Neuronal stem cell (in vitro differentiated cells): ENCODE measurements around the gene KLHL6.

ENCODE experiments used
- DNase-seq: peaks from one replicate; pipeline ENCODE4 v3.0.0-alpha.2; 2013; ENCODE audit warnings: low spot score
- H2AFZ ChIP-seq: one replicate; pipeline ENCODE4 v1.6.1; 2013; ENCODE audit warnings: mild to moderate bottlenecking, low read length, inconsistent platforms
- H2AK5ac ChIP-seq: 2 replicates; pipeline ENCODE4 v1.6.1; 2013; ENCODE audit warnings: low read depth, mild to moderate bottlenecking, inconsistent platforms, low read length, moderate library complexity, mixed read lengths
- H2BK120ac ChIP-seq: 2 replicates; pipeline ENCODE4 v1.6.1; 2013; ENCODE audit warnings: low read depth, mild to moderate bottlenecking, inconsistent platforms, low read length, moderate library complexity, mixed read lengths
- H2BK12ac ChIP-seq: one replicate; pipeline ENCODE4 v1.6.1; 2013; ENCODE audit warnings: low read length, inconsistent platforms
- H2BK15ac ChIP-seq: 2 replicates; pipeline ENCODE4 v1.6.1; 2013; ENCODE audit warnings: mild to moderate bottlenecking, low read length, inconsistent platforms, mixed read lengths
- H2BK5ac ChIP-seq: one replicate; pipeline ENCODE4 v1.6.1; 2013; ENCODE audit warnings: inconsistent platforms, mild to moderate bottlenecking, low read length, moderate library complexity
- H3K14ac ChIP-seq: one replicate; pipeline ENCODE4 v1.6.1; 2013; ENCODE audit warnings: low read length, inconsistent platforms
- H3K18ac ChIP-seq: 2 replicates; pipeline ENCODE4 v1.6.1; 2013; ENCODE audit warnings: low read length, inconsistent platforms
- H3K23ac ChIP-seq: 2 replicates; pipeline ENCODE4 v1.6.1; 2013; ENCODE audit warnings: low read depth, mild to moderate bottlenecking, mixed read lengths, low read length, inconsistent platforms; ENCODE audit not compliant: poor library complexity
- H3K27ac ChIP-seq: replicated peaks from 3 replicates; pipeline ENCODE4 v1.5.1; 2013; ENCODE audit warnings: low read length, inconsistent platforms
- H3K27me3 ChIP-seq, 3 experiments: 2 replicates each; pipeline ENCODE4 v1.6.1; 2013; ENCODE audit warnings: low read length in 3 of 3, mild to moderate bottlenecking in 2 of 3, inconsistent platforms in 1 of 3, low read depth in 1 of 3, mixed read lengths in 1 of 3, moderate library complexity in 1 of 3; ENCODE audit not compliant: control insufficient read depth in 3 of 3, insufficient read depth in 3 of 3
- H3K36me3 ChIP-seq, 2 donors: replicated peaks in 1 of 2; 2 replicates each; pipeline ENCODE4 v1.6.1; 2013; ENCODE audit warnings: low read length in 2 of 2; ENCODE audit not compliant: control insufficient read depth in 2 of 2, insufficient read depth in 2 of 2
- H3K4ac ChIP-seq: 2 replicates; pipeline ENCODE4 v1.6.1; 2013; ENCODE audit warnings: inconsistent platforms, mild to moderate bottlenecking, low read length, moderate library complexity
- H3K4me1 ChIP-seq, 2 donors: 1 replicate in 1 of 2; 2 replicates in 1 of 2; pipeline ENCODE4 v1.6.1; 2013; ENCODE audit warnings: low read length in 2 of 2, low read depth in 1 of 2; ENCODE audit not compliant: control insufficient read depth in 2 of 2, insufficient read depth in 1 of 2
- H3K4me2 ChIP-seq: one replicate; pipeline ENCODE4 v1.6.1; 2013; ENCODE audit warnings: mild to moderate bottlenecking, low read length, inconsistent platforms; ENCODE audit not compliant: insufficient read depth, poor library complexity, severe bottlenecking
- H3K4me3 ChIP-seq, 2 donors: 2 replicates each; pipeline ENCODE4 v1.5.1; 2013; ENCODE audit warnings: low read length in 2 of 2, mild to moderate bottlenecking in 2 of 2, inconsistent platforms in 1 of 2, moderate library complexity in 1 of 2
- H3K79me1 ChIP-seq: one replicate; pipeline ENCODE4 v1.6.1; 2013; ENCODE audit warnings: low read depth, mild to moderate bottlenecking, inconsistent platforms, low read length, moderate library complexity
- H3K9ac ChIP-seq: one replicate; pipeline ENCODE4 v1.6.1; 2013; ENCODE audit warnings: mild to moderate bottlenecking, low read depth, low read length, inconsistent platforms; ENCODE audit not compliant: poor library complexity
- H3K9me3 ChIP-seq, 2 donors: replicated peaks in 1 of 2; 2 replicates each; pipeline versions ENCODE3 to v1.6.1; 2013; ENCODE audit warnings: low read length in 2 of 2, mild to moderate bottlenecking in 2 of 2, inconsistent platforms in 1 of 2, low read depth in 1 of 2, mixed read lengths in 1 of 2, moderate library complexity in 1 of 2; ENCODE audit not compliant: control insufficient read depth in 2 of 2, insufficient read depth in 1 of 2
- H4K8ac ChIP-seq: one replicate; pipeline ENCODE4 v1.6.1; 2013; ENCODE audit warnings: low read depth, mild to moderate bottlenecking, inconsistent platforms, low read length, moderate library complexity
- H4K91ac ChIP-seq: one replicate; pipeline ENCODE4 v1.6.1; 2013; ENCODE audit warnings: low read length, low read depth, mild to moderate bottlenecking, inconsistent platforms; ENCODE audit not compliant: poor library complexity
- WGBS, 2 donors: extraction: QIAGEN DNeasy Blood & Tissue Kit; methylation state at CpG; one replicate each; pipeline ENCODE4 v1.1.7; 2013; ENCODE audit warnings: missing lambda C conversion rate in 2 of 2, mixed read lengths in 1 of 2; ENCODE audit not compliant: insufficient read length in 2 of 2, insufficient replicate concordance in 1 of 2; ENCODE audit errors: extremely low coverage in 2 of 2; 5-methylcytosine and 5-hydroxymethylcytosine counted together

KLHL6 gene

GRCh38 chr3:183500319-183500718, 55.2 kb downstream of the KLHL6 start:
- Histone ChIP-seq H3K4me1 (no peaks in the 10 kb centered on the region), H2BK15ac (no peak overlapping the region), H3K9ac (no peak overlapping the region), H3K79me1 (no peaks in the 10 kb centered on the region), H3K27ac (no peak overlapping the region), H3K36me3 (no peaks in the 10 kb centered on the region), H2BK120ac (no peak overlapping the region), H3K14ac (no peak overlapping the region), H4K91ac (no peak overlapping the region), H2AK5ac (no peak overlapping the region), H3K4me2 (no peak overlapping the region), H3K23ac (no peak overlapping the region), H3K27me3 (peaks cover 0 to 2% (median 0%) of the 10 kb centered on the region in 3 experiments), H2BK5ac (no peak overlapping the region), H3K9me3 (no peaks in the 10 kb centered on the region), H3K4ac (no peak overlapping the region), H3K4me3 (no peak overlapping the region), H3K18ac (no peak overlapping the region), H2BK12ac (no peak overlapping the region), H2AFZ (no peak overlapping the region), H4K8ac (no peak overlapping the region)
- WGBS, 2 donors: no CpG with 5 or more reads among the region's 4 CpGs
- no peak for DNase-seq

GRCh38 chr3:183498634-183499033, 56.9 kb downstream of the KLHL6 start:
- Histone ChIP-seq H3K4me3 (no peak overlapping the region), H3K23ac (no peak overlapping the region), H2AFZ (no peak overlapping the region), H3K9me3 (no peaks in the 10 kb centered on the region), H3K18ac (no peak overlapping the region), H4K8ac (no peak overlapping the region), H2BK120ac (no peak overlapping the region), H3K4me1 (no peaks in the 10 kb centered on the region), H3K9ac (no peak overlapping the region), H3K36me3 (no peaks in the 10 kb centered on the region), H3K14ac (no peak overlapping the region), H2BK5ac (no peak overlapping the region), H3K4ac (no peak overlapping the region), H3K79me1 (no peaks in the 10 kb centered on the region), H2BK12ac (no peak overlapping the region), H2BK15ac (no peak overlapping the region), H4K91ac (no peak overlapping the region), H2AK5ac (no peak overlapping the region), H3K27me3 (peaks cover 0 to 9% (median 0%) of the 10 kb centered on the region in 3 experiments), H3K27ac (no peak overlapping the region), H3K4me2 (no peak overlapping the region)
- DNase-seq: no peak
- WGBS, 2 donors: no CpG with 5 or more reads among the region's 6 CpGs

- H3K4me1 ChIP-seq: no peaks in the 10 kb centered on the region
- no peak overlapping the region for H2BK5ac ChIP-seq
- H4K8ac ChIP-seq: no peak overlapping the region
- H2AFZ ChIP-seq: no peak overlapping the region
- no peak overlapping the region for H3K27ac ChIP-seq
- no peaks in the 10 kb centered on the region for H3K36me3 ChIP-seq
- DNase-seq: no peak
- no peak overlapping the region for H4K91ac ChIP-seq
- H3K4me3 ChIP-seq: no peak overlapping the region
- no peak overlapping the region for H3K9ac ChIP-seq
- H2BK15ac ChIP-seq: no peak overlapping the region
- WGBS, 2 donors: no CpG with 5 or more reads among the region's 3 CpGs
- H3K18ac ChIP-seq: no peak overlapping the region
- no peak overlapping the region for H2BK120ac ChIP-seq
- H2AK5ac ChIP-seq: no peak overlapping the region
- no peak overlapping the region for H3K14ac ChIP-seq
- H2BK12ac ChIP-seq: no peak overlapping the region
- no peak overlapping the region for H3K4ac ChIP-seq
- H3K9me3 ChIP-seq: no peaks in the 10 kb centered on the region
- H3K4me2 ChIP-seq: no peak overlapping the region
- no peak overlapping the region for H3K23ac ChIP-seq
- H3K27me3 ChIP-seq: peaks cover 0 to 9% (median 0%) of the 10 kb centered on the region in 3 experiments
- no peaks in the 10 kb centered on the region for H3K79me1 ChIP-seq
Measured at GRCh38 chr3:183497313-183497712, 58.2 kb downstream of the KLHL6 start.

- Histone ChIP-seq H3K4me1 (no peaks in the 10 kb centered on the region), H3K18ac (no peak overlapping the region), H2BK12ac (no peak overlapping the region), H3K4ac (no peak overlapping the region), H3K9me3 (no peaks in the 10 kb centered on the region), H2BK5ac (no peak overlapping the region), H3K27me3 (peaks cover 0 to 7% (median 0%) of the 10 kb centered on the region in 3 experiments), H3K4me3 (no peak overlapping the region), H3K14ac (no peak overlapping the region), H3K23ac (no peak overlapping the region), H3K9ac (no peak overlapping the region), H2AFZ (no peak overlapping the region), H3K79me1 (no peaks in the 10 kb centered on the region), H2BK15ac (no peak overlapping the region), H3K36me3 (no peaks in the 10 kb centered on the region), H3K27ac (no peak overlapping the region), H3K4me2 (no peak overlapping the region), H4K91ac (no peak overlapping the region), H2AK5ac (no peak overlapping the region), H4K8ac (no peak overlapping the region), H2BK120ac (no peak overlapping the region)
- WGBS, 2 donors: no CpG with 5 or more reads among the region's 1 CpG
- no peak for DNase-seq
Measured at GRCh38 chr3:183496311-183496710, 59.2 kb downstream of the KLHL6 start.
